Tibial nerve (tissue), 4 donors: ENCODE data around the gene MRPL37.

Experiments
- EP300 ChIP-seq, 2 donors: sonication (generic); formaldehyde crosslinking; IDR thresholded peaks; one replicate each; pipeline ENCODE4 v1.6.1; 2017; ENCODE audit warnings: antibody characterized with exemption in 2 of 2, mild to moderate bottlenecking in 1 of 2
- POLR2A ChIP-seq, 2 donors: fragments of 450-650 bp; IDR thresholded peaks; one replicate each; pipeline ENCODE4 v1.6.1; 2017; ENCODE audit warnings: antibody characterized with exemption in 2 of 2, mild to moderate bottlenecking in 2 of 2, moderate library complexity in 2 of 2
- TF ChIP-seq, protein P1 (sequence below), 5 experiments: fragments of 200-600 bp in 3 of 5; fragments of 450-650 bp in 2 of 5; sonication (generic) in 3 of 5; IDR thresholded peaks; one replicate each; pipeline ENCODE4 v1.5.1; 2016 to 2019; ENCODE audit warnings: antibody characterized with exemption in 5 of 5, mild to moderate bottlenecking in 3 of 5, moderate library complexity in 2 of 5

DNA sequence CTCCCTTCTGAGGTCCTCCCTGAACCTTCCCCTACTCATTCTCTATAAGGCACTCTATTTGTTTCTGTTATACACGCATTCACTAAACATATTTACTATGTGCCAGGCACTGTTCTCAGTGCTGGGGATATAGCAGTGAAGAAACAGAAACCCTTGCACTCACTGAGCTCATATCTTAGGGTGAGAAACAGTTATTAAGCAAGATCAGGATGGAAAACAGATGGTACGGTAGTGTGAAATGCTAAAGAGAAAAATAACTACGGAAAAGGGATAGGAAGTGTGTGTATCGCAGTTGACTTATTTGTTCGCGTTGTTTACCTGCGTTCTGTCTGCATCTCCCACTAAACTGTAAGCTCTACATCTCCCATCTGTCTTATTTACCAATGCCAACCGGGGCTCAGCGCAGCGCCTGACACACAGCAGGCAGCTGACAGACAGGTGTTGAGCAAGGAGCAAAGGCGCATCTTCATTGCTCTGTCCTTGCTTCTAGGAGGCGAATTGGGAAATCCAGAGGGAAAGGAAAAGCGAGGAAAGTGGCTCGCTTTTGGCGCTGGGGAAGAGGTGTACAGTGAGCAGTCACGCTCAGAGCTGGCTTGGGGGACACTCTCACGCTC lies 709 bp upstream of the MRPL37 start:
- TF ChIP-seq, protein P1, sequence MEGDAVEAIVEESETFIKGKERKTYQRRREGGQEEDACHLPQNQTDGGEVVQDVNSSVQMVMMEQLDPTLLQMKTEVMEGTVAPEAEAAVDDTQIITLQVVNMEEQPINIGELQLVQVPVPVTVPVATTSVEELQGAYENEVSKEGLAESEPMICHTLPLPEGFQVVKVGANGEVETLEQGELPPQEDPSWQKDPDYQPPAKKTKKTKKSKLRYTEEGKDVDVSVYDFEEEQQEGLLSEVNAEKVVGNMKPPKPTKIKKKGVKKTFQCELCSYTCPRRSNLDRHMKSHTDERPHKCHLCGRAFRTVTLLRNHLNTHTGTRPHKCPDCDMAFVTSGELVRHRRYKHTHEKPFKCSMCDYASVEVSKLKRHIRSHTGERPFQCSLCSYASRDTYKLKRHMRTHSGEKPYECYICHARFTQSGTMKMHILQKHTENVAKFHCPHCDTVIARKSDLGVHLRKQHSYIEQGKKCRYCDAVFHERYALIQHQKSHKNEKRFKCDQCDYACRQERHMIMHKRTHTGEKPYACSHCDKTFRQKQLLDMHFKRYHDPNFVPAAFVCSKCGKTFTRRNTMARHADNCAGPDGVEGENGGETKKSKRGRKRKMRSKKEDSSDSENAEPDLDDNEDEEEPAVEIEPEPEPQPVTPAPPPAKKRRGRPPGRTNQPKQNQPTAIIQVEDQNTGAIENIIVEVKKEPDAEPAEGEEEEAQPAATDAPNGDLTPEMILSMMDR (IDR thresholded peaks at IDR 0.05): no peak
- no peak for TF ChIP-seq EP300 (IDR thresholded peaks at IDR 0.05)
- TF ChIP-seq POLR2A (IDR thresholded peaks at IDR 0.05): no peak
